SU-DHL-6 (cell line): ENCODE results near the gene PLA2G4A.

Experiments used
- EZH2phosphoT487 ChIP-seq: fragments of 200-600 bp; sonication (generic), shearing (Covaris generic); conservative IDR thresholded peaks from 2 replicates; pipeline ENCODE4 v1.6.1; 2018; ENCODE audit warnings: mild to moderate bottlenecking, antibody characterized with exemption, low read length, moderate library complexity, mixed read lengths
- TF ChIP-seq, protein P1 (sequence below): fragments of 200-600 bp; sonication (generic); IDR thresholded peaks from one replicate; pipeline ENCODE4 v1.5.1; 2017; ENCODE audit warnings: antibody characterized with exemption, mild to moderate bottlenecking, low read length, moderate library complexity; ENCODE audit not compliant: insufficient read depth, poor library complexity, severe bottlenecking

DNA sequence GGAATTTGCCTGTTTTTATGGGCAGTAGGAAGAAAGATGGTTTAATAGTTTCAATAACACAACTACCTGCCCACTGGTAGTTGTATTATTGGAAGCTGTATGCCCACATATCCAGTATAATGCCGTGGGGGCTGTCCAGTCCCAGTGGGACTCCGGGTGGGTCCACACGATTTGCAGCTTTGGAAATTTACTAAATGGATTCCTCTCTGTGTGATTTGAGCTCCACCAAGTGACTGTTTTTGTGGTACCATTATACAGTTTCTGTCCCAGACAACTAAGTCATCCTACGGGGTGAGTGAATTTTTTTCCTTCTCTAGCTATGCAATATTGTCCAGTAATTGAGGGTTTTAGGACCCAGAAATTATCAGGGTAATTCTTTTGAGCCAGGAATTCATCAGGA lies 86.8 kb downstream of the PLA2G4A start:
- TF ChIP-seq, protein P1, sequence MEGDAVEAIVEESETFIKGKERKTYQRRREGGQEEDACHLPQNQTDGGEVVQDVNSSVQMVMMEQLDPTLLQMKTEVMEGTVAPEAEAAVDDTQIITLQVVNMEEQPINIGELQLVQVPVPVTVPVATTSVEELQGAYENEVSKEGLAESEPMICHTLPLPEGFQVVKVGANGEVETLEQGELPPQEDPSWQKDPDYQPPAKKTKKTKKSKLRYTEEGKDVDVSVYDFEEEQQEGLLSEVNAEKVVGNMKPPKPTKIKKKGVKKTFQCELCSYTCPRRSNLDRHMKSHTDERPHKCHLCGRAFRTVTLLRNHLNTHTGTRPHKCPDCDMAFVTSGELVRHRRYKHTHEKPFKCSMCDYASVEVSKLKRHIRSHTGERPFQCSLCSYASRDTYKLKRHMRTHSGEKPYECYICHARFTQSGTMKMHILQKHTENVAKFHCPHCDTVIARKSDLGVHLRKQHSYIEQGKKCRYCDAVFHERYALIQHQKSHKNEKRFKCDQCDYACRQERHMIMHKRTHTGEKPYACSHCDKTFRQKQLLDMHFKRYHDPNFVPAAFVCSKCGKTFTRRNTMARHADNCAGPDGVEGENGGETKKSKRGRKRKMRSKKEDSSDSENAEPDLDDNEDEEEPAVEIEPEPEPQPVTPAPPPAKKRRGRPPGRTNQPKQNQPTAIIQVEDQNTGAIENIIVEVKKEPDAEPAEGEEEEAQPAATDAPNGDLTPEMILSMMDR = no peak
- no peak for TF ChIP-seq EZH2phosphoT487
